Uterus (tissue), 4 donors: ENCODE data around the gene CALN1. TPM values are rescaled to one million over a fixed set of nuclear protein-coding genes. Genes with fewer than 3 reads are reported as not detected.
"Not testable (repeated sequence)": the region's sequence is repeated elsewhere in the genome, so short reads cannot be mapped to it uniquely, and the experiment has no call there.

ENCODE experiments used
- DNase-seq, 2 donors: peaks; one replicate each; pipeline ENCODE4 v3.0.0-alpha.2; 2019 to 2020
- H3K27ac ChIP-seq, 2 donors: fragments of 200-600 bp; sonication (generic); 1 replicate in 1 of 2; 2 replicates in 1 of 2; pipeline ENCODE4 v1.5.1; 2016 to 2018
- H3K27me3 ChIP-seq, 2 donors: fragments of 200-600 bp; sonication (generic); one replicate each; pipeline ENCODE4 v1.5.1; 2018 to 2019; ENCODE audit warnings: control low read depth in 1 of 2
- H3K36me3 ChIP-seq, 2 donors: fragments of 200-600 bp; sonication (generic); one replicate each; pipeline ENCODE4 v1.5.1; 2019; ENCODE audit warnings: control low read depth in 1 of 2
- H3K4me1 ChIP-seq, 2 donors: fragments of 200-600 bp; sonication (generic); one replicate each; pipeline ENCODE4 v1.5.1; 2018 to 2019; ENCODE audit warnings: control low read depth in 1 of 2
- H3K4me3 ChIP-seq, 2 donors: fragments of 200-600 bp; sonication (generic); 1 replicate in 1 of 2; 2 replicates in 1 of 2; pipeline ENCODE4 v1.5.1; 2018 to 2019; ENCODE audit warnings: mild to moderate bottlenecking in 1 of 2
- H3K9me3 ChIP-seq, 2 donors: fragments of 200-600 bp; sonication (generic); one replicate each; pipeline ENCODE4 v1.5.1; 2019; ENCODE audit warnings: control low read depth in 1 of 2
- POLR2A ChIP-seq, 2 donors: fragments of 450-650 bp; IDR thresholded peaks; one replicate each; pipeline ENCODE4 v1.6.1; 2016; ENCODE audit warnings: antibody characterized with exemption in 2 of 2, mild to moderate bottlenecking in 1 of 2, moderate library complexity in 1 of 2
- intact Hi-C: fragments of 100-400 bp; cut with DNase I; formaldehyde crosslinking; loops from one replicate; pipeline ENCODE4 v1.15.1; 2023; ENCODE audit warnings: low total_unique reads
- total RNA-seq, 4 donors: library from RNA; depleted of rRNA in 3 of 4; stranded (reverse); fragments of >200 nt in 3 of 4; gene quantifications; one replicate each; pipeline versions ENCODE4 v1.1.0 to v1.2.4, GENCODE V29; 2014 to 2023
- TF ChIP-seq, protein P1 (sequence below), 4 experiments: fragments of 200-600 bp in 2 of 4; fragments of 450-650 bp in 2 of 4; sonication (generic) in 2 of 4; IDR thresholded peaks; one replicate each; pipeline ENCODE4 v1.5.1; 2016 to 2019; ENCODE audit warnings: antibody characterized with exemption in 4 of 4, mild to moderate bottlenecking in 2 of 4, moderate library complexity in 1 of 4
- donor health status: DM: yes; HTN: yes; CAD: no.

The CALN1 gene
- 1 to 10 TPM in 2 of 4 donors, under 1 TPM in 1, not detected in 1; 0.49 to 2.3 (median 1.5) TPM for total RNA-seq

- H3K4me3 ChIP-seq, H3K9me3 ChIP-seq, intact Hi-C loops, H3K4me1 ChIP-seq, DNase-seq, H3K27ac ChIP-seq, H3K36me3 ChIP-seq, H3K27me3 ChIP-seq: not testable (repeated sequence)
These were observed at the start of gene CALN1 for GRCh38 chr7:72412121-72412618. Gene CALN1 (minus strand): TSS chr7:72412338.

DNA sequence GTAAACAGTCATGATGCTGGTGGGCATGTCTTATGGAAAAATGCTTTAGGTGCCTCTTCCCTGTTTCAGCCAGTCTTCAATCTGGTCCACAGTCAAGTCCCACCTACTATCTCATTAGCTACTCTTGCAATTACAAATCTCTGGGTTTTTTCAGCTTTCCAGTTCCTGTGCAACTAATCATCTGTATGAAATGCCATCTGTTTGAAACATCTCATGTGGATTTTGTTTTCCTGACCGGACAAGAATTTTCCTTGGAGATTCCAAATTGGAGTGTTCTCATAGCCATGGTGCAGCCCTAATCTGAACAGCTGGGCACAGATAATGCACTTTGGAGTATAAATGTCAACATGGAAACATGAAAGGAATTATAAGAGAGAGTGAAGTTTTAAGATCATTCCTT is 41.3 kb upstream of the CALN1 start:
- DNase-seq = no peak
- Histone ChIP-seq H3K27me3 (no peaks in the 10 kb centered on the region), H3K27ac (no peak overlapping the region), H3K36me3 (no peaks in the 10 kb centered on the region), H3K9me3 (peaks cover 0 to 4% of the 10 kb centered on the region in 2 donors), H3K4me1 (no peaks in the 10 kb centered on the region), H3K4me3 (no peak overlapping the region)
- TF ChIP-seq, protein P1, sequence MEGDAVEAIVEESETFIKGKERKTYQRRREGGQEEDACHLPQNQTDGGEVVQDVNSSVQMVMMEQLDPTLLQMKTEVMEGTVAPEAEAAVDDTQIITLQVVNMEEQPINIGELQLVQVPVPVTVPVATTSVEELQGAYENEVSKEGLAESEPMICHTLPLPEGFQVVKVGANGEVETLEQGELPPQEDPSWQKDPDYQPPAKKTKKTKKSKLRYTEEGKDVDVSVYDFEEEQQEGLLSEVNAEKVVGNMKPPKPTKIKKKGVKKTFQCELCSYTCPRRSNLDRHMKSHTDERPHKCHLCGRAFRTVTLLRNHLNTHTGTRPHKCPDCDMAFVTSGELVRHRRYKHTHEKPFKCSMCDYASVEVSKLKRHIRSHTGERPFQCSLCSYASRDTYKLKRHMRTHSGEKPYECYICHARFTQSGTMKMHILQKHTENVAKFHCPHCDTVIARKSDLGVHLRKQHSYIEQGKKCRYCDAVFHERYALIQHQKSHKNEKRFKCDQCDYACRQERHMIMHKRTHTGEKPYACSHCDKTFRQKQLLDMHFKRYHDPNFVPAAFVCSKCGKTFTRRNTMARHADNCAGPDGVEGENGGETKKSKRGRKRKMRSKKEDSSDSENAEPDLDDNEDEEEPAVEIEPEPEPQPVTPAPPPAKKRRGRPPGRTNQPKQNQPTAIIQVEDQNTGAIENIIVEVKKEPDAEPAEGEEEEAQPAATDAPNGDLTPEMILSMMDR (IDR thresholded peaks at IDR 0.05) = no peak
- no peak for TF ChIP-seq POLR2A (IDR thresholded peaks at IDR 0.05)
- intact Hi-C loops = no loop called here

- DNase-seq = no peak
These were observed 35.5 kb upstream of the CALN1 start for GRCh38 chr7:72447465-72448204.

DNA sequence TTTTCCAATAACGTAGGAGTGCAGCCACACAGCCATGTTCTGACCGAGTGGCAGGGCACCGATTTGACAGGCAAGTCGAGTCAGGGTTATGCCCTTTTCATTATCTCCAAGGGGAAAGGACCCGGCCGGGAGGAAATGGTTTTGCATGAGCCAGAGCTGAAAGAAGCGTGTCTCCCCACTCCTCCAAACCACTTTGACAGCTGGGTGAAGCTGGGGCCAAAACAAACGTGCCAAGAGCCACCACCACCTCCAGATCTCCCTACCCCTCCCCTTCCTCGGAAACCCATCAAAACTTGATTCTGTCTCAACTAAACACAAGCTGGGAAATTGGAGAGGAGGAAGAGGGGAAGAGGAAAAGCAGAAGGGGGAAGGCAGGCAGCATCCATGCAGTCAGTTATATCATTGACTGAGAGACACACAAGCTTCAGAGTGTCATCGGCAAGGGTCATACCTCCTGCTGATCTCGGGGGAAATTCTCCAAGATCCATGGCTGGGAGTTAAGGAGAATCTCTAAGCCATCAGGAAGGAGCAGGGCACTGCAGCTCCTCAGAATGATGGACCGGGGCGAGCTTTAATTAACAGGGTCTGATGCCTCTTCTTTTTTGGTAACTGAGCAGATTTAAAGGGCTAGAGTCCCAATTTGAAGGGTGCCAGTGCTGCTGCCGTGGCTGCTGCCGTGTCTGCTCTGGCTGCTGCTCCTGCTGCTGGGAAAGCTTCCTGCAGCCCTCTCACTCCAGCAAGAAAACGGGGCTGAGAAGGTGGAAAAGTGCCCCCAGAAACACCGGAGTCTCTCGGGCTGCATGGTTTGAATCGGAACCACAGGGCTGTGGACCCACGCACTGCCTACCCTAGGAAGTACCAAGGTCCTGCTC is 34.7 kb upstream of the CALN1 start:
- no peak overlapping the region for H3K27ac ChIP-seq
- H3K4me3 ChIP-seq = no peak overlapping the region
- no peak for DNase-seq
- no peaks in the 10 kb centered on the region for H3K9me3 ChIP-seq
- H3K36me3 ChIP-seq = no peaks in the 10 kb centered on the region
- intact Hi-C loops = no loop called here
- H3K4me1 ChIP-seq = no peaks in the 10 kb centered on the region
- no peaks in the 10 kb centered on the region for H3K27me3 ChIP-seq
- TF ChIP-seq POLR2A (IDR thresholded peaks at IDR 0.05) = no peak
- TF ChIP-seq, protein P1 (IDR thresholded peaks at IDR 0.05) = no peak

More at GRCh38 chr7:72447465-72448204, 35.5 kb upstream of the CALN1 start:
- H3K36me3 ChIP-seq = no peaks in the 10 kb centered on the region
- no peaks in the 10 kb centered on the region for H3K27me3 ChIP-seq
- H3K4me3 ChIP-seq = no peak overlapping the region
- H3K4me1 ChIP-seq = no peaks in the 10 kb centered on the region
- TF ChIP-seq POLR2A (IDR thresholded peaks at IDR 0.05) = no peak
- TF ChIP-seq, protein P1 (IDR thresholded peaks at IDR 0.05) = no peak
- intact Hi-C loops = no loop called here
- H3K9me3 ChIP-seq = peaks cover 0 to 2% of the 10 kb centered on the region in 2 donors
- no peak overlapping the region for H3K27ac ChIP-seq

- intact Hi-C loops = no loop called here
- DNase-seq = no peak
- Histone ChIP-seq H3K4me3 (no peak overlapping the region), H3K36me3 (no peaks in the 10 kb centered on the region), H3K27ac (no peak overlapping the region), H3K4me1 (no peaks in the 10 kb centered on the region), H3K9me3 (no peaks in the 10 kb centered on the region), H3K27me3 (no peaks in the 10 kb centered on the region)
- no peak for TF ChIP-seq POLR2A (IDR thresholded peaks at IDR 0.05)
- TF ChIP-seq, protein P1 (IDR thresholded peaks at IDR 0.05) = no peak
These were observed 34.0 kb upstream of the CALN1 start for GRCh38 chr7:72446131-72446530.
